Forelimb muscle (tissue), 1 donor: ENCODE results near the gene SORL1-AS1.
"Not testable (repeated sequence)": the region's sequence is repeated elsewhere in the genome, so short reads cannot be mapped to it uniquely, and the experiment has no call there.

Source experiments
- DNase-seq: peaks from one replicate; pipeline ENCODE4 v3.0.0-alpha.2; 2013; ENCODE audit warnings: low read depth

SORL1-AS1 gene

GRCh38 chr11:121427400-121427744 is 25.4 kb downstream of the SORL1-AS1 start:
- DNase-seq: no peak

GRCh38 chr11:121426476-121427399 is 26.0 kb downstream of the SORL1-AS1 start:
- no peak for DNase-seq

GRCh38 chr11:121425828-121426227 is 26.9 kb downstream of the SORL1-AS1 start:
- no peak for DNase-seq

GRCh38 chr11:121422675-121423074 is 30.1 kb downstream of the SORL1-AS1 start:
- no peak for DNase-seq

GRCh38 chr11:121421149-121421901 is 31.4 kb downstream of the SORL1-AS1 start:
- DNase-seq: no peak

GRCh38 chr11:121420398-121420797 is 32.4 kb downstream of the SORL1-AS1 start:
- DNase-seq: no peak

- DNase-seq: no peak
Observed at GRCh38 chr11:121419836-121420235, 32.9 kb downstream of the SORL1-AS1 start.

GRCh38 chr11:121418625-121419114 is 34.1 kb downstream of the SORL1-AS1 start:
- DNase-seq: peak; percentile 36

GRCh38 chr11:121417607-121418006 is 35.2 kb downstream of the SORL1-AS1 start:
- DNase-seq: no peak

- DNase-seq: peak; percentile 36
Observed at GRCh38 chr11:121417055-121417551, 35.7 kb downstream of the SORL1-AS1 start.

GRCh38 chr11:121415856-121416255 is 36.9 kb downstream of the SORL1-AS1 start:
- no peak for DNase-seq

- no peak for DNase-seq
Observed at GRCh38 chr11:121414141-121414913, 38.4 kb downstream of the SORL1-AS1 start.

- no peak for DNase-seq
Observed at GRCh38 chr11:121412711-121413415, 39.9 kb downstream of the SORL1-AS1 start.

- DNase-seq: no peak
Observed at GRCh38 chr11:121412000-121412587, 40.7 kb downstream of the SORL1-AS1 start.

- not testable (repeated sequence) for DNase-seq
Observed at GRCh38 chr11:121411330-121411729, 41.4 kb downstream of the SORL1-AS1 start.

GRCh38 chr11:121410041-121410440 is 42.7 kb downstream of the SORL1-AS1 start:
- not testable (repeated sequence) for DNase-seq

GRCh38 chr11:121408830-121409229 is 43.9 kb downstream of the SORL1-AS1 start:
- no peak for DNase-seq

- no peak for DNase-seq
Observed at GRCh38 chr11:121406291-121406690, 46.5 kb downstream of the SORL1-AS1 start.

GRCh38 chr11:121405646-121406045 is 47.1 kb downstream of the SORL1-AS1 start:
- no peak for DNase-seq

- DNase-seq: no peak
Observed at GRCh38 chr11:121394785-121395184, 58.0 kb downstream of the SORL1-AS1 start.

GRCh38 chr11:121393855-121394254 is 58.9 kb downstream of the SORL1-AS1 start:
- no peak for DNase-seq
